K562 (cell line): Measurements from ENCODE around the gene HELZ. TPM values are rescaled to one million over a fixed set of nuclear protein-coding genes. Genes with fewer than 3 reads are reported as not detected.

Experiments
- ATAC-seq: fragments of 200-7000 bp; cut with Tn5 transposase; 3 replicates; pipeline ENCODE4 v1.9.1; 2020; ENCODE audit warnings: moderate library complexity
- BruUV-seq: library from RNA; stranded (reverse); fragments of 400-500 nt; replicated peaks from 2 replicates; lab custom pipeline; 2021; lab: Mats Ljungman, UMichigan
- CTCF ChIA-PET: fragments of 300-600 bp; formaldehyde crosslinking; extraction: SDS; loops from one replicate; lab custom pipeline; 2021; ENCODE audit warnings: low intra/inter-chr PET ratio; lab: Yijun Ruan, JAX
- POLR2A ChIA-PET: fragments of 300-600, 350-650 bp; sonication (Branson Sonifier 250); formaldehyde crosslinking; extraction: SDS; loops from one replicate; lab custom pipeline; 2021; ENCODE audit warnings: antibody characterized with exemption, inconsistent platforms; lab: Yijun Ruan, JAX
- DNase-seq, 4 experiments: peaks; one replicate each; pipeline versions ENCODE4 v3.0.0 to v3.0.0-alpha.2; 2011 to 2018; ENCODE audit warnings: low spot score in 3 of 4, mixed read lengths in 3 of 4; ENCODE audit errors: extremely low read depth in 1 of 4
- FAIRE-seq: peaks from 2 replicates; lab custom pipeline; 2011; peaks lifted over from hg19 to GRCh38; lab: Jason Lieb, UNC
- H2AFZ ChIP-seq: 2 replicates; pipeline ENCODE4 v1.6.0; 2011; ENCODE audit warnings: low read depth, low read length, control low read depth, inconsistent platforms
- H3K27ac ChIP-seq: fragments of 200-600 bp; 3 replicates; pipeline ENCODE4 v1.8.0; 2011; ENCODE audit warnings: low read depth, mild to moderate bottlenecking, control low read depth, inconsistent platforms, low read length, moderate library complexity, mixed read lengths; ENCODE audit errors: extremely low read depth
- H3K27me3 ChIP-seq, 2 experiments: fragments of 300-600 bp in 1 of 2; 2 replicates in 1 of 2; 3 replicates in 1 of 2; pipeline versions ENCODE4 v1.6.0 to v1.8.0; 2011; ENCODE audit warnings: inconsistent platforms in 2 of 2, low read length in 2 of 2, mild to moderate bottlenecking in 1 of 2, mixed read lengths in 1 of 2, moderate library complexity in 1 of 2; ENCODE audit not compliant: control insufficient read depth in 2 of 2, insufficient read depth in 2 of 2
- H3K36me3 ChIP-seq: fragments of 300-600 bp; 3 replicates; pipeline ENCODE4 v1.8.0; 2011; ENCODE audit warnings: mild to moderate bottlenecking, low read length, inconsistent platforms; ENCODE audit not compliant: control insufficient read depth, insufficient read depth
- H3K4me1 ChIP-seq, 2 experiments: fragments of 200-600 bp in 1 of 2; replicated peaks in 1 of 2; 2 replicates in 1 of 2; 3 replicates in 1 of 2; pipeline versions ENCODE4 v1.5.1 to v1.8.0; 2011; ENCODE audit warnings: inconsistent platforms in 2 of 2, low read length in 2 of 2, mild to moderate bottlenecking in 1 of 2, mixed read lengths in 1 of 2, moderate library complexity in 1 of 2; ENCODE audit not compliant: control insufficient read depth in 2 of 2, insufficient read depth in 2 of 2
- H3K4me2 ChIP-seq: 2 replicates; pipeline ENCODE4 v1.6.1; 2011; ENCODE audit warnings: low read length, control low read depth, inconsistent platforms, mixed read lengths; ENCODE audit not compliant: insufficient read depth
- H3K4me3 ChIP-seq: fragments of 200-600 bp; sonication (generic), shearing (Covaris generic); 2 replicates; pipeline ENCODE4 v1.5.1; 2016; ENCODE audit warnings: control low read depth, inconsistent platforms
- H3K79me2 ChIP-seq: fragments of 200-600 bp; 3 replicates; pipeline ENCODE4 v1.8.0; 2011; ENCODE audit warnings: low read length, inconsistent platforms; ENCODE audit not compliant: control insufficient read depth, insufficient read depth
- H3K9ac ChIP-seq, 2 experiments: 2 replicates each; pipeline versions ENCODE4 v1.6.0 to v1.6.1; 2011; ENCODE audit warnings: low read depth in 2 of 2, low read length in 2 of 2, control low read depth in 1 of 2, inconsistent platforms in 1 of 2, mild to moderate bottlenecking in 1 of 2, mixed read lengths in 1 of 2; ENCODE audit not compliant: insufficient read depth in 1 of 2
- H3K9me1 ChIP-seq: one replicate; pipeline ENCODE4 v1.6.0; 2011; ENCODE audit warnings: inconsistent platforms, mild to moderate bottlenecking, low read length, moderate library complexity; ENCODE audit not compliant: control insufficient read depth, insufficient read depth
- H3K9me3 ChIP-seq: replicated peaks from 2 replicates; pipeline ENCODE4 v1.5.1; 2011; ENCODE audit warnings: low read depth, low read length, inconsistent platforms; ENCODE audit not compliant: control insufficient read depth, insufficient read depth
- H4K20me1 ChIP-seq: replicated peaks from 2 replicates; pipeline ENCODE4 v1.6.1; 2011; ENCODE audit warnings: low read length, inconsistent platforms, mixed read lengths; ENCODE audit not compliant: control insufficient read depth, insufficient read depth
- FOXA3 ChIP-seq, 2 experiments: fragments of 450-650 bp in 1 of 2; sonication (generic) in 1 of 2; formaldehyde crosslinking; IDR thresholded peaks in 1 of 2; conservative IDR thresholded peaks in 1 of 2; 2 replicates each; pipeline versions ENCODE4 v1.4.0 to v1.8.0; 2020 to 2022; ENCODE audit warnings: mild to moderate bottlenecking in 2 of 2, missing genetic modification reagents in 1 of 2
- HMBOX1 ChIP-seq: sonication (generic); IDR thresholded peaks from 2 replicates; pipeline ENCODE4 v1.6.1; 2016
- SAP30 ChIP-seq: fragments of 200-600 bp; sonication (generic); IDR thresholded peaks from 2 replicates; pipeline ENCODE4 v1.6.1; 2012; ENCODE audit warnings: borderline replicate concordance, low read depth, mild to moderate bottlenecking, moderate library complexity, low read length, control low read depth, inconsistent platforms; ENCODE audit not compliant: insufficient read depth, poor library complexity, severe bottlenecking
- WGBS: fragments of 100-300 bp; shearing (Covaris generic); methylation state at CpG from one replicate; pipeline ENCODE4 v1.1.6; 2016; ENCODE audit warnings: low coverage, mixed read lengths; ENCODE audit not compliant: insufficient coverage; ENCODE audit errors: missing lambda C conversion rate; 5-methylcytosine and 5-hydroxymethylcytosine counted together
- in situ Hi-C: fragments of 300-500 bp; cut with MboI; formaldehyde crosslinking; loops from 4 replicates; pipeline ENCODE4 v1.15.0; 2018; ENCODE audit warnings: inconsistent platforms, mixed read lengths
- intact Hi-C: fragments of 100-400 bp; cut with micrococcal nuclease; formaldehyde crosslinking; loops from 2 replicates; pipeline ENCODE4 v1.14.2; 2022
- polyA plus RNA-seq, 8 experiments: library from polyadenylated mRNA; depleted of rRNA in 4 of 8; stranded (reverse) in 5 of 8; unstranded in 3 of 8; fragments of >200 nt; fragmentation: Nextera tagmentation in 2 of 8; fragmentation: Illumina TruSeq in 1 of 8; extraction: Ambion mirVana in 2 of 8; extraction: Trizol in 1 of 8; gene quantifications; 2 replicates each; pipeline versions ENCODE4 v1.2.1 to v1.2.3, GENCODE V29; 2011 to 2014; ENCODE audit warnings: inconsistent platforms in 1 of 8, missing spikeins in 1 of 8
- total RNA-seq, 7 experiments: library from RNA; depleted of rRNA in 6 of 7; stranded (reverse); fragments of >200 nt in 6 of 7; fragmentation: Illumina TruSeq in 2 of 7; extraction: Trizol in 2 of 7; gene quantifications; 2 replicates each; pipeline versions ENCODE4 v1.2.1 to v1.2.3, GENCODE V29; 2011 to 2021; ENCODE audit warnings: low replicate concordance in 1 of 7

Gene HELZ
- total and polyA plus RNA-seq, 9 of the 15 experiments (the other 6 are each of a cell fraction or from before 2014, with no cell fraction given) = 5.2 to 39.8 (median 17.3) TPM

DNA sequence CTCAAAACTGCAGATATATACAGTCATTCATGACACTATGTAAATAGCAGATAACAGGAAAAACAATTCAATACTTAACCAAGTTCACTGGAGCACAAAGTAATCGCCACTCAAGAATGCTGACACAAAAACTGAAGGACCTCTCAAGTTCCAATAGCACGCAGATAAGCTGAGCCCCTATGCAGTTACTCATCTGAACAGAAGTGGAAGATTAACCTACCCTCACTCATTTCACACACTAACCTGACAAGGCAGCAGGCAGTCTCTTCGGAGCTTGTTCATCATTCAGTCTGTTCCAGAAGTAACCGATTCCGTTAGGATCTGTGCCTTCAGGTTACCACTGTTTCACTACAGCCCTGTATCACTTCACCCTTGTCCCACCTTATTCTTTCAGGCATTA, 6.0 kb downstream of the HELZ start:
- Histone ChIP-seq H3K27me3 (no peaks in the 10 kb centered on the region), H3K9ac (no peak overlapping the region), H2AFZ (no peak overlapping the region), H3K79me2 (peaks cover 75% of the 10 kb centered on the region), H3K9me1 (no peaks in the 10 kb centered on the region), H3K36me3 (peaks cover 62% of the 10 kb centered on the region), H4K20me1 (no peaks in the 10 kb centered on the region; the same call in 1 of the 2 replicates), H3K4me1 (peaks cover 3 to 30% of the 10 kb centered on the region in 2 experiments; a peak in 3 of 5 replicates), H3K4me2 (peak overlapping the region; percentile 4; the same call in 1 of the 2 replicates), H3K9me3 (no peaks in the 10 kb centered on the region), H3K27ac (peak overlapping the region; percentile 50), H3K4me3 (no peak overlapping the region)
- ChIA-PET CTCF (no interaction called here), POLR2A (interaction anchor here (1.0 to 1.4 kb wide), 5 partner anchors 15 to 29 kb away, joined by 3 to 6 read pairs (median 3); no protein-coding TSS in a partner anchor)
- ATAC-seq (peak; percentile 11; the same call in 1 of the 3 replicates), DNase-seq (peak in 1 of 4 experiments; percentile 24), FAIRE-seq (no peak)
- no TSS peak for BruUV-seq
- TF ChIP-seq HMBOX1 (peak; percentile 59; the same call in 1 of the 2 replicates), FOXA3 (CRISPR knock-in tag; conservative IDR thresholded peaks at IDR 0.05 in 1 of 2, IDR thresholded peaks at IDR 0.05 in 1 of 2) (peak; percentile 31 to 43; a peak in 2 of 4 replicates), SAP30 (no peak)
- intact Hi-C loops (no loop called here), in situ Hi-C loops (no loop called here)
- WGBS = 55% methylated on average over 5 of the region's 5 CpGs
